Naive thymus-derived CD8-positive, alpha-beta T cell (primary cell): ENCODE data around the gene SERPINC1. TPM values are rescaled to one million over a fixed set of nuclear protein-coding genes. Genes with fewer than 3 reads are reported as not detected.
"Not testable (repeated sequence)": the region's sequence is repeated elsewhere in the genome, so short reads cannot be mapped to it uniquely, and the experiment has no call there.

ENCODE experiments used
- ATAC-seq, 2 donors: fragments of 150-1000 bp; cut with Tn5 transposase in 1 of 2; sonication (Bioruptor Pico), chemical (Tn5 transposase) in 1 of 2; 1 replicate in 1 of 2; 2 replicates in 1 of 2; pipeline ENCODE4 v1.10.0; 2021; ENCODE audit warnings: mild to moderate bottlenecking in 2 of 2, moderate library complexity in 2 of 2
- POLR2A ChIA-PET: fragments of 350-600 bp; sonication (Branson Sonifier 250); formaldehyde crosslinking; loops from one replicate; lab custom pipeline; 2021; ENCODE audit warnings: antibody characterized with exemption; lab: Charles Lee
- DNase-seq, 10 donors: peaks; one replicate each; pipeline versions ENCODE4 v3.0.0 to v3.0.0-alpha.2; 2020 to 2022
- H3K27ac Mint-ChIP-seq, 10 donors: one replicate each; pipeline ENCODE4 v1.8.0; 2020 to 2022; ENCODE audit warnings: mild to moderate bottlenecking in 10 of 10, mixed read lengths in 10 of 10, moderate library complexity in 4 of 10, inconsistent platforms in 1 of 10
- H3K27me3 Mint-ChIP-seq, 5 donors: one replicate each; pipeline ENCODE4 v1.8.0; 2021 to 2022; ENCODE audit warnings: mixed read lengths in 5 of 5
- H3K36me3 Mint-ChIP-seq, 3 donors: one replicate each; pipeline ENCODE4 v1.8.0; 2020 to 2022; ENCODE audit warnings: mixed read lengths in 3 of 3, mild to moderate bottlenecking in 2 of 3, inconsistent platforms in 1 of 3
- H3K4me1 Mint-ChIP-seq, 4 donors: one replicate each; pipeline ENCODE4 v1.8.0; 2021 to 2022; ENCODE audit warnings: mixed read lengths in 4 of 4
- H3K4me3 Mint-ChIP-seq, 10 donors: one replicate each; pipeline ENCODE4 v1.8.0; 2020 to 2022; ENCODE audit warnings: mild to moderate bottlenecking in 10 of 10, mixed read lengths in 10 of 10, moderate library complexity in 6 of 10, inconsistent platforms in 1 of 10
- H3K9me3 Mint-ChIP-seq, 9 donors: one replicate each; pipeline ENCODE4 v1.8.0; 2020 to 2022; ENCODE audit warnings: mixed read lengths in 9 of 9, mild to moderate bottlenecking in 3 of 9, inconsistent platforms in 1 of 9, moderate library complexity in 1 of 9
- polyA plus RNA-seq, 3 donors: library from polyadenylated mRNA; unstranded; fragments of 300-500 nt; fragmentation: Illumina TruSeq; gene quantifications; one replicate each; pipeline ENCODE4 v1.2.3, GENCODE V29; 2021
- total RNA-seq, 8 experiments: library from RNA in 2 of 8; stranded (reverse) in 2 of 8; gene quantifications; one replicate each; pipeline ENCODE4 v1.2.3 and lab custom pipeline; 2021 to 2026

Gene SERPINC1
- total and polyA plus RNA-seq, 5 experiments from 2014 or later, result 0.44 to 0.80 TPM; not detected in 3

DNA sequence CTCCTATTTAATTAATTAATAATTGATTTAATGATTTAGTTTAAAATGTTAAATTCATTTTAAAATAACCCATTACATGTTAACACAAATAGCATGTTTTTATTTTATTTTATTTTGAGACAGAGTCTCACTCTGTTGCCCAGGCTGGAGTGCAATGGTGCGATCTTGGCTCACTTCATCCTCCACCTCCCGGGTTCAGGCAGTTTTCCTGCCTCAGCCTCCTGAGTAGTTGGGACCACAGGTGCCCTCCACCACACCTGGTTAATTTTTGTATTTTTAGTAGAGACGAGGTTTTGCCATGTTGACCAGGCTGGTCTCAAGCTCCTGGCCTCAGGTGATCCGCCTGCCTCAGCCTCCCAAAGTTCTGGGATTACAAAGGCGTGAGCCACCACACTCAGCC is 57.6 kb downstream of the SERPINC1 start:
- peaks cover 5 to 76% (median 24%) of the 10 kb centered on the region in 3 donors for H3K36me3 Mint-ChIP-seq
- H3K4me3 Mint-ChIP-seq, result not testable (repeated sequence)
- POLR2A ChIA-PET, result interaction anchor here (1.0 kb wide), 1 partner anchor 9 kb away, joined by 3 read pairs; the partner anchor contains the start of gene ZBTB37

DNA sequence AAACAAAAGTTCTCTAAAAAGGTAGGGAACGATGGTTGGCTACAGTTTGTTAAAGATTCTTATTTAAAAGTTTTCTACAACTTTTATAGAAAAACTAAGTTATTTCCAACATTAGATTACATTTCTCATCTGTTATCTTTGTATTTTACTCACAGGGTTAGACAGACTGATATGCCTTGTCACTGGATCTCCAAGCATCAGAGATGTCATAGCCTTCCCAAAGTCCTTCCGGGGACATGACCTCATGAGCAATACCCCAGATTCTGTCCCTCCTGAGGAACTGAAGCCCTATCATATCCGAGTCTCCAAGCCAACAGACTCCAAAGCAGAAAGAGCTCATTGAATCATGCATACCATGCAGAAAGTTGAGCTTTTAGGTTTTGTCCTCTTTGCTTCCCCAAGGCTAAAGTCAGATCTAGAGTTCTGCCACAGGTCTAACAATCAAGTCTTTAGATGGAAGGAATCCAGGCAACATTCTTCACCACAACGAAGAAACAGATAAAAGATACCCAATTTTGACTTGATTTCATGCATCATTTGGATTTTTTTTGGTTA is 59.7 kb downstream of the SERPINC1 start:
- POLR2A ChIA-PET, result interaction anchor here (1.1 kb wide), 1 partner anchor 10 kb away, joined by 4 read pairs; the partner anchor contains the start of gene GAS5
- no peak for ATAC-seq
- Mint-ChIP-seq H3K4me3 (no peak overlapping the region), H3K9me3 (no peaks in the 10 kb centered on the region), H3K27me3 (no peaks in the 10 kb centered on the region), H3K36me3 (peaks cover 5 to 76% (median 15%) of the 10 kb centered on the region in 3 donors), H3K4me1 (peaks cover 0 to 6% (median 2%) of the 10 kb centered on the region in 4 donors), H3K27ac (peak overlapping the region in 4 of 10 donors; percentile 31 to 71 (median 49))
- no peak for DNase-seq

More for the DNA sequence above, 57.6 kb downstream of the SERPINC1 start:
- H3K9me3 Mint-ChIP-seq, H3K27me3 Mint-ChIP-seq, DNase-seq, ATAC-seq: not testable (repeated sequence)
- peak overlapping the region in 1 of 10 donors; percentile 53 for H3K27ac Mint-ChIP-seq
- peaks cover 4 to 16% (median 13%) of the 10 kb centered on the region in 4 donors for H3K4me1 Mint-ChIP-seq

DNA sequence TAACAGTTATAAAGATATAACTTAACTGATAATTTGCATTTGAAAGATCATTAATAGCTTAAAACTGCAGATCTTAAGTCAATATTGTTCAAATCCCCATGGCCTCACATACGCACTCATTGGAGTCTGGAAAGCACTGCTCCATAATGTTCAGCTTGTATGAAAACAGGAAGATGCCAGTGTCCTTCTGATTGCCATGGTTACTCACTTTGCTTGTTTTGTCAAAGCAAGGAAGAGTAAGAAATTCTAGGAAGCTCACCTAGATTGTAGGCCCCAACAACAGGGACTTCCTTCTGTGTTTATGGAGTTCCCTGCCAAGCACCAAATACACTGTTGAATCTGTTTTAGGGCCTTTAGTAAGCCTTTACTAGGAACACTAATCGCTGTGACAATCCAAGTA is 60.2 kb downstream of the SERPINC1 start:
- Mint-ChIP-seq H3K27ac (no peak overlapping the region), H3K27me3 (no peaks in the 10 kb centered on the region), H3K4me3 (no peak overlapping the region), H3K36me3 (peaks cover 5 to 75% (median 14%) of the 10 kb centered on the region in 3 donors), H3K4me1 (peaks cover 0 to 6% (median under 1%) of the 10 kb centered on the region in 4 donors), H3K9me3 (no peaks in the 10 kb centered on the region)
- POLR2A ChIA-PET, result interaction anchor here (1.1 kb wide), 2 partner anchors 8 to 10 kb away, joined by 3 to 4 read pairs; partner anchors contain the start of gene GAS5
- no peak for ATAC-seq
- no peak for DNase-seq

DNA sequence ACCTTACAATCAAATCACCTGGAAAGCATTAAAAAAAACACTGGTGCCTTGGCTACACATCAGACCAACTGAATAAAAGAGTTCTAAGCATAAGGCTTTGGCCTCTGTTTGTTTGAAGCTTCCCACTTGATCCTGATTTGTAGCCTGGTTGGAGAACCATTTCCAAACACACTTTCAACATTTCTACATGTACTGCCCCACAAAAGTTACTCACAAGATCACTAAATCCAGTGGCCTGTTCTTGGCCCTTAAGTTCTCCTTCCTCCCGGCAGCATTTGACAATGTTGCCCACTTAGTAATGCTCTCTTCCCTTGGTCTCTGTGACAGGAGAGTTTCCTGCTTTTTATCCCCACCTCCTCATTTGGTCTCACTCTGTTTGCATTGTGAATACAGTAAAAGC is 61.1 kb downstream of the SERPINC1 start:
- Mint-ChIP-seq H3K36me3 (peaks cover 5 to 76% (median 17%) of the 10 kb centered on the region in 3 donors), H3K27ac (peak overlapping the region in 5 of 10 donors; percentile 9 to 44 (median 29)), H3K27me3 (no peaks in the 10 kb centered on the region), H3K4me1 (peaks cover 0 to 6% (median 0%) of the 10 kb centered on the region in 4 donors), H3K4me3 (no peak overlapping the region), H3K9me3 (no peaks in the 10 kb centered on the region)
- ATAC-seq (no peak), DNase-seq (no peak)
- POLR2A ChIA-PET, result interaction anchor here (1.1 kb wide), 1 partner anchor 9 kb away, joined by 3 read pairs; no protein-coding TSS in a partner anchor

Other genes starting within 250 kb of the SERPINC1 start
- gene ANKRD45, start 247.5 kb downstream of the SERPINC1 start, total RNA-seq, result not detected
- not detected for gene ANKRD45, start 247.5 kb downstream of the SERPINC1 start, polyA plus RNA-seq
- gene KLHL20, start 202.3 kb downstream of the SERPINC1 start, total RNA-seq, result 10 to 100 TPM; 34.5 to 40.8 TPM
- 10 to 100 TPM; 21.1 to 27.1 (median 21.9) TPM for gene KLHL20, start 202.3 kb downstream of the SERPINC1 start, polyA plus RNA-seq
- 10 to 100 TPM; 12.6 TPM for gene DARS2, start 92.7 kb downstream of the SERPINC1 start, total RNA-seq
- gene DARS2, start 92.7 kb downstream of the SERPINC1 start, polyA plus RNA-seq, result 10 to 100 TPM in 1 of 3 donors, 1 to 10 TPM in 2; 6.7 to 12.1 (median 7.3) TPM
- 10 to 100 TPM; 14.2 to 16.6 TPM for gene CENPL, start 92.4 kb downstream of the SERPINC1 start, total RNA-seq
- gene CENPL, start 92.4 kb downstream of the SERPINC1 start, polyA plus RNA-seq, result 1 to 10 TPM; 4.4 to 9.2 (median 7.0) TPM
- gene GAS5, start 49.3 kb downstream of the SERPINC1 start, total RNA-seq, result 1,000 to 10,000 TPM; 1,055 to 1,075 TPM
- gene GAS5, start 49.3 kb downstream of the SERPINC1 start, polyA plus RNA-seq, result 100 to 1,000 TPM; 503 to 660 (median 547) TPM
- gene ZBTB37, start 48.9 kb downstream of the SERPINC1 start, total RNA-seq, result 10 to 100 TPM; 27.9 to 28.8 TPM
- gene ZBTB37, start 48.9 kb downstream of the SERPINC1 start, polyA plus RNA-seq, result 1 to 10 TPM; 1.9 to 2.1 (median 1.9) TPM
- gene RC3H1, start 105.0 kb upstream of the SERPINC1 start, total RNA-seq, result 10 to 100 TPM; 52.9 to 56.8 TPM
- 1 to 10 TPM; 5.1 to 7.2 (median 5.2) TPM for gene RC3H1, start 105.0 kb upstream of the SERPINC1 start, polyA plus RNA-seq
- 10 to 100 TPM; 86.5 to 93.6 TPM for gene RABGAP1L, start 242.2 kb upstream of the SERPINC1 start, total RNA-seq
- 10 to 100 TPM; 36.8 to 59.8 (median 37.2) TPM for gene RABGAP1L, start 242.2 kb upstream of the SERPINC1 start, polyA plus RNA-seq